SK-N-SH treated with all-trans-retinoic acid at 6 μM for 48 hours (cell line): ENCODE measurements around the gene DCST2.

Experiments used
- CREB5 ChIP-seq: fragments of 250-450 bp; sonication (Bioruptor Pico); IDR thresholded peaks from 2 replicates; pipeline ENCODE4 v1.5.1; 2020; ENCODE audit warnings: low read depth, mild to moderate bottlenecking, moderate library complexity
- ESRRG ChIP-seq: fragments of 250-450 bp; sonication (Bioruptor Pico); IDR thresholded peaks from 2 replicates; pipeline ENCODE4 v1.6.1; 2021; ENCODE audit warnings: mild to moderate bottlenecking
- GLIS3 ChIP-seq: fragments of 250-450 bp; sonication (Bioruptor Pico); IDR thresholded peaks from 2 replicates; pipeline ENCODE4 v1.5.0; 2020; ENCODE audit warnings: mild to moderate bottlenecking, moderate library complexity
- ISL1 ChIP-seq: fragments of 250-450 bp; sonication (Bioruptor Pico); IDR thresholded peaks from 2 replicates; pipeline ENCODE4 v2.1.2; 2022; ENCODE audit warnings: mild to moderate bottlenecking, moderate library complexity
- PATZ1 ChIP-seq: fragments of 250-450 bp; sonication (Bioruptor Pico); IDR thresholded peaks from 2 replicates; pipeline ENCODE4 v1.8.0; 2020; ENCODE audit warnings: mild to moderate bottlenecking, moderate library complexity, borderline replicate concordance
- POU6F1 ChIP-seq: fragments of 250-450 bp; sonication (Bioruptor Pico); IDR thresholded peaks from 2 replicates; pipeline ENCODE4 v1.8.0; 2021; ENCODE audit warnings: low read depth, mild to moderate bottlenecking, moderate library complexity, borderline replicate concordance
- TCF4 ChIP-seq: fragments of 250-450 bp; sonication (Bioruptor Pico); IDR thresholded peaks from 2 replicates; pipeline ENCODE4 v1.8.0; 2021; ENCODE audit warnings: mild to moderate bottlenecking, moderate library complexity, borderline replicate concordance
- TOX ChIP-seq: fragments of 250-450 bp; sonication (Bioruptor Pico); IDR thresholded peaks from 2 replicates; pipeline ENCODE4 v1.8.0; 2021; ENCODE audit warnings: mild to moderate bottlenecking, moderate library complexity, borderline replicate concordance
- TSHZ2 ChIP-seq: fragments of 250-450 bp; sonication (Bioruptor Pico); IDR thresholded peaks from 2 replicates; pipeline ENCODE4 v1.5.0; 2020; ENCODE audit warnings: mild to moderate bottlenecking, moderate library complexity
- ZNF8 ChIP-seq: fragments of 450-650 bp; formaldehyde crosslinking; IDR thresholded peaks from 2 replicates; pipeline ENCODE4 v1.5.0; 2020; ENCODE audit warnings: mild to moderate bottlenecking, moderate library complexity

- no peak for TF ChIP-seq CREB5
- TF ChIP-seq ZNF8 (CRISPR knock-in tag), result no peak
- TF ChIP-seq ESRRG (CRISPR knock-in tag), result no peak
- TF ChIP-seq GLIS3 (CRISPR knock-in tag), result no peak
- no peak for TF ChIP-seq PATZ1 (CRISPR knock-in tag)
- no peak for TF ChIP-seq ISL1
- TF ChIP-seq TOX (CRISPR knock-in tag), result no peak
- TF ChIP-seq TCF4 (CRISPR knock-in tag), result no peak
- no peak for TF ChIP-seq TSHZ2 (CRISPR knock-in tag)
- no peak for TF ChIP-seq POU6F1 (CRISPR knock-in tag)
Observed at GRCh38 chr1:155075535-155075934, 42.0 kb upstream of the DCST2 start.
